Breast epithelium (tissue), 4 donors: ENCODE results near the gene KLK14. TPM values are rescaled to one million over a fixed set of nuclear protein-coding genes. Genes with fewer than 3 reads are reported as not detected.

Source experiments
- DNase-seq, 2 donors: peaks; one replicate each; pipeline ENCODE4 v3.0.0-alpha.2; 2019; ENCODE audit warnings: low spot score in 2 of 2
- H3K27ac ChIP-seq, 2 donors: fragments of 200-600 bp; sonication (generic) in 1 of 2; one replicate each; pipeline ENCODE4 v1.5.1; 2016 to 2019; ENCODE audit warnings: mild to moderate bottlenecking in 1 of 2
- H3K27me3 ChIP-seq, 2 donors: fragments of 200-600 bp; sonication (generic) in 1 of 2; one replicate each; pipeline versions ENCODE4 v1.5.1 to v1.6.0; 2017 to 2019; ENCODE audit warnings: control low read depth in 1 of 2, mild to moderate bottlenecking in 1 of 2
- H3K36me3 ChIP-seq: fragments of 200-600 bp; one replicate; pipeline ENCODE4 v1.5.1; 2019
- H3K4me1 ChIP-seq, 2 donors: fragments of 200-600 bp; sonication (generic); one replicate each; pipeline ENCODE4 v1.5.1; 2016 to 2019; ENCODE audit warnings: control low read depth in 1 of 2
- H3K4me3 ChIP-seq, 3 donors: fragments of 200-600 bp; sonication (generic); 1 replicate in 2 of 3; 2 replicates in 1 of 3; pipeline ENCODE4 v1.5.1; 2016 to 2019; ENCODE audit warnings: mild to moderate bottlenecking in 3 of 3, moderate library complexity in 2 of 3
- H3K9me3 ChIP-seq, 2 donors: fragments of 200-600 bp; sonication (generic) in 1 of 2; one replicate each; pipeline ENCODE4 v1.5.1; 2016 to 2019; ENCODE audit warnings: control low read depth in 1 of 2
- CTCF ChIP-seq, 3 donors: fragments of 450-650 bp; IDR thresholded peaks; one replicate each; pipeline ENCODE4 v1.5.1; 2016 to 2017; ENCODE audit warnings: antibody characterized with exemption in 3 of 3, mild to moderate bottlenecking in 3 of 3, moderate library complexity in 3 of 3
- POLR2A ChIP-seq: fragments of 450-650 bp; IDR thresholded peaks from one replicate; pipeline ENCODE4 v1.6.1; 2016; ENCODE audit warnings: antibody characterized with exemption, mild to moderate bottlenecking, moderate library complexity
- POLR2AphosphoS5 ChIP-seq, 3 donors: sonication (generic); formaldehyde crosslinking; IDR thresholded peaks; one replicate each; pipeline ENCODE4 v1.6.1; 2017; ENCODE audit warnings: antibody characterized with exemption in 3 of 3
- intact Hi-C: fragments of 100-400 bp; cut with DNase I; formaldehyde crosslinking; loops from one replicate; pipeline ENCODE4 v1.15.1; 2023; ENCODE audit warnings: low total_unique reads
- total RNA-seq, 3 donors: library from RNA; depleted of rRNA; stranded (reverse); fragments of >200 nt; gene quantifications; one replicate each; pipeline ENCODE4 v1.1.0, GENCODE V29; 2016

KLK14 gene
- total RNA-seq, 3 donors from 2014 or later: 0.98 TPM; not detected in 2

- no peak for DNase-seq
- TF ChIP-seq POLR2A (no peak), CTCF (IDR thresholded peaks at IDR 0.05) (no peak), POLR2AphosphoS5 (IDR thresholded peaks at IDR 0.05) (no peak)
- H3K9me3 ChIP-seq: no peaks in the 10 kb centered on the region
- no peak overlapping the region for H3K27ac ChIP-seq
- H3K36me3 ChIP-seq: no peaks in the 10 kb centered on the region
- no peaks in the 10 kb centered on the region for H3K27me3 ChIP-seq
- intact Hi-C loops: no loop called here
- H3K4me1 ChIP-seq: no peaks in the 10 kb centered on the region
- no peak overlapping the region for H3K4me3 ChIP-seq
These were observed 21.7 kb downstream of the KLK14 start for GRCh38 chr19:51060973-51061372.

DNA sequence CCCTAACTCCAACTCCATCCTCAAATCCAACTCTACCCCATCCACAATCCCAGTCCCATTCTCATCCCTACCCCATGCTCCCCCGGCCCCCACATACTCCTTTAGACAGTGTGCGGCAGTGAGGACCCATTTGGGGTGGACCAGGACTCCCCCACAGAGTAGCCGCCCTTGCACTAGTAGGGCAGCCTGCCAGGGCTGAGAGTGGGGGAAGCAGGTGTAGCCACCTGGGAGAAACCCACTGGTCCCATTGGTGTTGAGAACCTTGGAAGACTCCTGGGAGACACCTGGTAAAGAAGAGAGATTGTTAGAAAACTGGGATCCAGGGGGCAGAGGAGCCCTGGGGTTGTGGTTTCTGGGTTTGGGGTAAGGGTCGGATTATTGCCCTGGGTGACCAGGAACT, 22.4 kb downstream of the KLK14 start:
- no peak overlapping the region for H3K27ac ChIP-seq
- DNase-seq: no peak
- intact Hi-C loops: no loop called here
- H3K4me3 ChIP-seq: no peak overlapping the region
- H3K27me3 ChIP-seq: no peaks in the 10 kb centered on the region
- TF ChIP-seq CTCF (IDR thresholded peaks at IDR 0.05): no peak
- no peak for TF ChIP-seq POLR2AphosphoS5 (IDR thresholded peaks at IDR 0.05)
- no peak for TF ChIP-seq POLR2A
- no peaks in the 10 kb centered on the region for H3K9me3 ChIP-seq
- H3K4me1 ChIP-seq: no peaks in the 10 kb centered on the region
- no peaks in the 10 kb centered on the region for H3K36me3 ChIP-seq

DNA sequence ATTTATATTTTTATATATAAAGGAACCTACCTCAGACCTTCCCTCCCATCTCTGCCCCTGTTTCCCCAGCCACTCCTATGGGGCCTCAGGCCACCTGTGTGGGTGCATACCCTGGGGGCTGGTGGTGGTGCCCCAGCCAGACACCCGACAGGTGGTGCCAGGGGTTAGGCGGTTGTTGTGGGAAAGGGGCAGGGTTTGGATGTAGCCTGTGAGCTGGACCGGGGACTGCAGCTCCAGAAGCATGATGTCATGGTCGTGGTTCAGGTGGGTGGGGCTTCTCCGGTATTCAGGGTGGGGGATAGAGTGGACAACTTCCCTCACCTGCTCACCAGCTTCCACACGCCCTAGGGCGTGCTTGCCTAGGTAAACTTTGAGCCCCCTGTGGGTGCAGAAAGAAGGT, 23.0 kb downstream of the KLK14 start:
- H3K27ac ChIP-seq: no peak overlapping the region
- intact Hi-C loops: no loop called here
- H3K9me3 ChIP-seq: no peaks in the 10 kb centered on the region
- no peaks in the 10 kb centered on the region for H3K4me1 ChIP-seq
- no peak overlapping the region for H3K4me3 ChIP-seq
- no peak for TF ChIP-seq CTCF (IDR thresholded peaks at IDR 0.05)
- no peak for TF ChIP-seq POLR2AphosphoS5 (IDR thresholded peaks at IDR 0.05)
- TF ChIP-seq POLR2A: no peak
- no peaks in the 10 kb centered on the region for H3K36me3 ChIP-seq
- H3K27me3 ChIP-seq: no peaks in the 10 kb centered on the region
- DNase-seq: no peak

GRCh38 chr19:51055866-51056265, 26.8 kb downstream of the KLK14 start:
- Histone ChIP-seq H3K4me3 (no peak overlapping the region), H3K9me3 (no peaks in the 10 kb centered on the region), H3K36me3 (no peaks in the 10 kb centered on the region), H3K27me3 (no peaks in the 10 kb centered on the region), H3K27ac (no peak overlapping the region), H3K4me1 (no peaks in the 10 kb centered on the region)
- DNase-seq: no peak
- TF ChIP-seq POLR2A (no peak), CTCF (IDR thresholded peaks at IDR 0.05) (no peak), POLR2AphosphoS5 (IDR thresholded peaks at IDR 0.05) (no peak)
- intact Hi-C loops: no loop called here

- TF ChIP-seq POLR2A: no peak
- TF ChIP-seq CTCF (IDR thresholded peaks at IDR 0.05): no peak
- no peak for TF ChIP-seq POLR2AphosphoS5 (IDR thresholded peaks at IDR 0.05)
- peak overlapping the region; percentile 54 to 65 for H3K27ac ChIP-seq
- no peaks in the 10 kb centered on the region for H3K4me1 ChIP-seq
- intact Hi-C loops: no loop called here
- H3K9me3 ChIP-seq: no peaks in the 10 kb centered on the region
- no peak for DNase-seq
- no peaks in the 10 kb centered on the region for H3K27me3 ChIP-seq
- no peak overlapping the region for H3K4me3 ChIP-seq
- H3K36me3 ChIP-seq: no peaks in the 10 kb centered on the region
These were observed 35.7 kb downstream of the KLK14 start for GRCh38 chr19:51047031-51047335.
